ENCODE measurements around the gene DEF6. TPM values are rescaled to one million over a fixed set of nuclear protein-coding genes. Genes with fewer than 3 reads are reported as not detected.

Gene DEF6
- total RNA-seq, 1 donor from 2014 or later = 6.2 TPM

DNA sequence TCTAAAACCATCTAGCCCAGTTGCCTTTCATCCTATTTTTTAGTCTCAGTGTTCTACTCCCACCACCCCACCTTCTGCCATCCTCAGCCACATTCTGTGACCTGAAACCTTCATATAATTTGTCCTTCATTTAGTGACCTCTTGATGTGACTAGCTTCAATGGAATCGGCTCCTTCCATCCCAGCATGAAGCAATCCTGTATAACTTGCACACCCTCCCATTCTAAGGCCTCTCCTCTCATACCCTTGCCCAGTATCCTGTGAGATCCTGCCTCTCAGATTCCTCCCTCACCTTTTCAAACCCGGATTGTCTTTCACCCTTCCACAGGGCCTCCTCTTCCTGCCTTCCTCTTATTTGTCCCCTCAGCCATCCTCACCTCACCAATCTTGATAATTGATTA is 35.0 kb upstream of the DEF6 start:
- Mint-ChIP-seq H3K4me1 (ENCODE audit: unreplicated experiment) (peaks cover 33% of the 10 kb centered on the region), H3K27ac (peak overlapping the region; percentile 58), H3K4me3 (peak overlapping the region; percentile 55), H3K9me3 (no peaks in the 10 kb centered on the region), H3K36me3 (peaks cover 3% of the 10 kb centered on the region), H3K27me3 (no peaks in the 10 kb centered on the region)
- no peak for TF ChIP-seq CTCF (conservative IDR thresholded peaks at IDR 0.05)
- DNase-seq (ENCODE audit: extremely low spot score, unreplicated experiment) = no peak

GRCh38 chr6:35264550-35265274 is 32.9 kb upstream of the DEF6 start:
- H3K27me3 Mint-ChIP-seq = no peaks in the 10 kb centered on the region
- H3K27ac Mint-ChIP-seq = no peak overlapping the region
- no peak for TF ChIP-seq CTCF (conservative IDR thresholded peaks at IDR 0.05)
- H3K9me3 Mint-ChIP-seq = no peaks in the 10 kb centered on the region
- DNase-seq (ENCODE audit: extremely low spot score, unreplicated experiment) = no peak
- H3K4me3 Mint-ChIP-seq = no peak overlapping the region
- peaks cover 34% of the 10 kb centered on the region for H3K4me1 Mint-ChIP-seq (ENCODE audit: unreplicated experiment)
- H3K36me3 Mint-ChIP-seq = peaks cover 3% of the 10 kb centered on the region

DNA sequence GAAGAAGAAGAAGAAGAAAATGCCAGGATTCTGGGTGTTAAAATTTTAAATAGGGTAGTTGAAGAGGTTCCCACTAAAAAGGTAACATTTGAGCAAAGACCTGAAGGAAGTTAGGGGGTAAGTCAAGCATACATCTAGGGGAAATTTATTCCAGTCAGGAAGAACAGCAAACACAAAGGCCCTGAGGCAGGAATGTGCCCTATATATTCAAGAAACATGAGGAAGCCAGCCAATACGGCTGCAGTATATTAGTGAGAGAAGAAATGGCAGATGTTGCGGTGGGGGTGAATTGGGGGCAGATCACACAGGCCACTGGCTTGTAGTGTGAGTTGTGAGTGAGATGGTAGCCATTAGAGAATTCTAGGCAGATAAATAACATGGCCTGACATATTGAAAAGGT is 32.1 kb upstream of the DEF6 start:
- no peaks in the 10 kb centered on the region for H3K9me3 Mint-ChIP-seq
- no peaks in the 10 kb centered on the region for H3K27me3 Mint-ChIP-seq
- H3K36me3 Mint-ChIP-seq = peaks cover 3% of the 10 kb centered on the region
- no peak for TF ChIP-seq CTCF (conservative IDR thresholded peaks at IDR 0.05)
- no peak for DNase-seq (ENCODE audit: extremely low spot score, unreplicated experiment)
- H3K4me1 Mint-ChIP-seq (ENCODE audit: unreplicated experiment) = peaks cover 29% of the 10 kb centered on the region
- no peak overlapping the region for H3K4me3 Mint-ChIP-seq
- H3K27ac Mint-ChIP-seq = no peak overlapping the region

GRCh38 chr6:35267446-35267845 is 30.2 kb upstream of the DEF6 start:
- TF ChIP-seq CTCF (conservative IDR thresholded peaks at IDR 0.05) = no peak
- no peaks in the 10 kb centered on the region for H3K9me3 Mint-ChIP-seq
- H3K4me3 Mint-ChIP-seq = no peak overlapping the region
- no peaks in the 10 kb centered on the region for H3K27me3 Mint-ChIP-seq
- peaks cover 7% of the 10 kb centered on the region for H3K36me3 Mint-ChIP-seq
- no peak overlapping the region for H3K27ac Mint-ChIP-seq
- H3K4me1 Mint-ChIP-seq (ENCODE audit: unreplicated experiment) = peaks cover 21% of the 10 kb centered on the region
- no peak for DNase-seq (ENCODE audit: extremely low spot score, unreplicated experiment)

DNA sequence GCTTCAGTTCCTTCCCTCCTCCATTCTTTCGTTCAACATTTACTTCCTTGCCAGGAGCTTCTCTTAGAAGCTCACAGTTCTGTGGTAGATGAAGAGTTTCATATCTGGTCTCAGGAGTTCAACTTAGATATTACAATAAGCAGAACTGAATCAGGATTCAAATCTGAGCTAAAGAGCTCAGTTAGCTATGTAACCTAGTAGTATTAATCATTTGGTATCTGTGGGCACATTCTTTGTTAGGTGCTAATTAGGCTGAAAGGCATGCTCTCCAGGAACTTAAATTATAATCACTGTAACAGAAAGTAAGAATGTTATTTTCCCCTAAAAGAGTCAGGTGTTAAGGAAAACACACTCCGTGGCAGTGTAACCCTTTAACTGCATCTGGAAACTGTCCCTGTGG is 29.7 kb upstream of the DEF6 start:
- Mint-ChIP-seq H3K36me3 (peaks cover 7% of the 10 kb centered on the region), H3K27ac (no peak overlapping the region), H3K4me3 (no peak overlapping the region), H3K4me1 (ENCODE audit: unreplicated experiment) (peaks cover 16% of the 10 kb centered on the region), H3K9me3 (no peaks in the 10 kb centered on the region), H3K27me3 (no peaks in the 10 kb centered on the region)
- no peak for DNase-seq (ENCODE audit: extremely low spot score, unreplicated experiment)
- no peak for TF ChIP-seq CTCF (conservative IDR thresholded peaks at IDR 0.05)

Measured in type B pancreatic cell (in vitro differentiated cells).